Small intestine (tissue), 7 donors: Measurements from ENCODE around the gene VKORC1L1. TPM values are rescaled to one million over a fixed set of nuclear protein-coding genes. Genes with fewer than 3 reads are reported as not detected.
"Not testable (repeated sequence)": the region's sequence is repeated elsewhere in the genome, so short reads cannot be mapped to it uniquely, and the experiment has no call there.

Source experiments
- DNase-seq, 2 donors: peaks; one replicate each; pipeline versions ENCODE4 v3.0.0 to v3.0.0-alpha.2; 2013
- FAIRE-seq: peaks from 2 replicates; lab custom pipeline; 2012; peaks lifted over from hg19 to GRCh38; lab: Jason Lieb, UNC
- H3K27ac ChIP-seq, 3 donors: one replicate each; pipeline ENCODE4 v1.5.1; 2013; ENCODE audit warnings: low read length in 2 of 3, mild to moderate bottlenecking in 2 of 3, control low read depth in 1 of 3, inconsistent platforms in 1 of 3, low read depth in 1 of 3, moderate library complexity in 1 of 3
- H3K27me3 ChIP-seq, 3 donors: one replicate each; pipeline ENCODE4 v1.6.1; 2013; ENCODE audit warnings: low read length in 3 of 3, inconsistent platforms in 1 of 3; ENCODE audit not compliant: control insufficient read depth in 3 of 3, insufficient read depth in 3 of 3
- H3K36me3 ChIP-seq, 3 donors: one replicate each; pipeline ENCODE4 v1.6.1; 2013; ENCODE audit warnings: low read length in 3 of 3, inconsistent platforms in 1 of 3, low read depth in 1 of 3, mild to moderate bottlenecking in 1 of 3, moderate library complexity in 1 of 3; ENCODE audit not compliant: control insufficient read depth in 3 of 3, insufficient read depth in 2 of 3
- H3K4me1 ChIP-seq, 3 donors: one replicate each; pipeline ENCODE4 v1.6.1; 2013; ENCODE audit warnings: low read length in 2 of 3, inconsistent platforms in 1 of 3, low read depth in 1 of 3, mild to moderate bottlenecking in 1 of 3, moderate library complexity in 1 of 3; ENCODE audit not compliant: control insufficient read depth in 3 of 3, insufficient read depth in 2 of 3
- H3K4me3 ChIP-seq, 3 donors: one replicate each; pipeline ENCODE4 v1.5.1; 2013; ENCODE audit warnings: low read length in 3 of 3, control low read depth in 1 of 3, inconsistent platforms in 1 of 3, low read depth in 1 of 3, mild to moderate bottlenecking in 1 of 3, moderate library complexity in 1 of 3
- H3K9me3 ChIP-seq, 2 donors: one replicate each; pipeline ENCODE4 v1.6.1; 2013; ENCODE audit warnings: low read depth in 1 of 2, low read length in 1 of 2; ENCODE audit not compliant: control insufficient read depth in 2 of 2, insufficient read depth in 1 of 2
- WGBS, 3 donors: extraction: QIAGEN DNeasy Blood & Tissue Kit; methylation state at CpG; one replicate each; pipeline ENCODE4 v1.1.7; 2013; 5-methylcytosine and 5-hydroxymethylcytosine counted together
- polyA plus RNA-seq, 4 donors: library from polyadenylated mRNA; stranded (reverse) in 3 of 4; unstranded in 1 of 4; fragments of 200-250 nt in 3 of 4; fragments of 120-200 nt in 1 of 4; gene quantifications; one replicate each; pipeline versions ENCODE4 v1.2.1 to v1.2.3, GENCODE V29; 2013
- donor health status: healthy with polysubstance abuse.
- donor health status: control.
- donor health status: control.
- donor health status: Bipolar disorder and iron deficiency.
- donor health status: healthy.

Gene VKORC1L1
- polyA plus RNA-seq, 4 donors = 6.0 to 25.6 (median 10.2) TPM

DNA sequence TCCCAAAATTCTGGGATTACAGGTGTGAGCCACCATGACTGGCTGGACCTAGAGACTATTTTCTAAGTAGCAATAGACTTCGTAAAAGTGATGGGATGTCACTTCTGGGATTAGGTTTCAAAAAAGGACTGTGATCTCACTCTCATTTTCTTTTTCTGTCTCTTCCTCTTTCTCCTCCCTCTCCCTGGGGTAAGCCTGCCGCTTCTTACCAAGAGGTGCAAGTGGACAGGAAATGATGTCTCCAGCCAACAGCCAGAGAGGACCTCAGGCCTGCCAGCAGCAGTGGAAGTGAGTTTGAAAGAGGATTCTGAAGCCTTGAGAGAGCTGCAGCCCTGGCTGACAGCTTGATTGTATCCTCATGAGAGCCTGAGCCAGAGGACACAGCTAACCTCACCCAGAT lies 1.4 kb upstream of the VKORC1L1 start:
- H3K9me3 ChIP-seq, H3K27ac ChIP-seq, H3K4me1 ChIP-seq, H3K27me3 ChIP-seq, H3K36me3 ChIP-seq, H3K4me3 ChIP-seq, DNase-seq, FAIRE-seq: not testable (repeated sequence)
- WGBS, 3 donors = 37 to 77% (median 61%) methylated on average over 2 of the region's 2 CpGs

DNA sequence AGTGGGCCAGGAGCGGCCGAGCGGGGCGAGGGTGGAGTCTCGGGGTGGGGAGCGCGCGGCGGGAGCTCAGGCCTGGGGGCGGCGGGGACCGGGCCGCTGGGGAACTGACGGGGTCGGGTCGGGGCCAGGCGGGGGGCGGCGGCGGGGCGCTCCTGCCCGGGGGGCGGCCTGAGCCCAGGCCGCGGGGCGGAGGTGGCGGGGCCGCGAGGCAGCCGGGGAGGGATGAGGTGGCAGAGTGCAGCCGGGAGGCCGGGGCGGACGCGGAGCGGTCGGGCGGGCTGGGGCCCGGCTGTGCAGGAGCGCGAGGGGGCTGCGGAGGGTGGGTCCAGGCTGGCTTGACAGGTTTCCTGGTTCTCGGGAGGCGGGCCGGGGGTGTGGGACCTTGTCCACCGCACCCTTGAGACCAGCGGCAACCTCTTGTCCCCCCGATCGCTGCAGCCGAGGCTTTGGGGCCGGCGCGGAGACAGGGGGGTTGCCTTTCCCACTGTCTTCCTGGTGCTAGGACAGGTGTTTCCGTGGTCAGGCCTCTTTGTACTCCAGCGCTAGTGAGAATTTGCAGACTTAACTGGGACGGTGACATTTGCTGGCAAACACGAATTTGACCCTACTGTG lies 814 bp downstream of the VKORC1L1 start:
- WGBS, 3 donors = 1% methylated on average over 19 to 57 of the region's 57 CpGs
- H3K27ac ChIP-seq = peak overlapping the region; percentile 73 to 79 (median 78)
- H3K36me3 ChIP-seq, FAIRE-seq, H3K9me3 ChIP-seq, H3K4me1 ChIP-seq, H3K27me3 ChIP-seq: not testable (repeated sequence)
- H3K4me3 ChIP-seq = peak overlapping the region; percentile 77 to 90 (median 77)
- DNase-seq = peak; percentile 11 to 58

DNA sequence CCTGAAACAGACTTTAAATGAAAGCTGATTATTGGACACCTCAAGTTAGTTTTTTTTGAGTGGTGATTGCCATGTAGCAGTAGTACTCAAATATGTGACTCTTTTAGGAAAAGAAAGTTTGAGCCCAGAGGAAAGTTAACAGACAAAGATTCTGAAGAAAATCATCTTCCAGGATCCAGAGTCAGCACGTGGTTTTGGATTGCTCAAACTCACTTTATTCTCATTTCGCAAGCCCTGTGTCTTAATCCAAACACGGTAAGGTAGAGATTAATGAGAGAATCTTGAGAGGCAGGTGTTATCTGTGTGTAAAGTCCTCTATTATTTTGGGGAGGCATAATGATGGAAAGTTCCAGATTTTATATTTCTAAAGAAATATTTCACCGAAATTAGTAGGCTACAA lies 2.8 kb downstream of the VKORC1L1 start:
- not testable (repeated sequence) for DNase-seq, FAIRE-seq, H3K27me3 ChIP-seq, H3K27ac ChIP-seq, H3K9me3 ChIP-seq, H3K4me1 ChIP-seq, H3K36me3 ChIP-seq, H3K4me3 ChIP-seq
- WGBS, 3 donors = 77 to 89% (median 86%) methylated on average over 4 of the region's 4 CpGs

DNA sequence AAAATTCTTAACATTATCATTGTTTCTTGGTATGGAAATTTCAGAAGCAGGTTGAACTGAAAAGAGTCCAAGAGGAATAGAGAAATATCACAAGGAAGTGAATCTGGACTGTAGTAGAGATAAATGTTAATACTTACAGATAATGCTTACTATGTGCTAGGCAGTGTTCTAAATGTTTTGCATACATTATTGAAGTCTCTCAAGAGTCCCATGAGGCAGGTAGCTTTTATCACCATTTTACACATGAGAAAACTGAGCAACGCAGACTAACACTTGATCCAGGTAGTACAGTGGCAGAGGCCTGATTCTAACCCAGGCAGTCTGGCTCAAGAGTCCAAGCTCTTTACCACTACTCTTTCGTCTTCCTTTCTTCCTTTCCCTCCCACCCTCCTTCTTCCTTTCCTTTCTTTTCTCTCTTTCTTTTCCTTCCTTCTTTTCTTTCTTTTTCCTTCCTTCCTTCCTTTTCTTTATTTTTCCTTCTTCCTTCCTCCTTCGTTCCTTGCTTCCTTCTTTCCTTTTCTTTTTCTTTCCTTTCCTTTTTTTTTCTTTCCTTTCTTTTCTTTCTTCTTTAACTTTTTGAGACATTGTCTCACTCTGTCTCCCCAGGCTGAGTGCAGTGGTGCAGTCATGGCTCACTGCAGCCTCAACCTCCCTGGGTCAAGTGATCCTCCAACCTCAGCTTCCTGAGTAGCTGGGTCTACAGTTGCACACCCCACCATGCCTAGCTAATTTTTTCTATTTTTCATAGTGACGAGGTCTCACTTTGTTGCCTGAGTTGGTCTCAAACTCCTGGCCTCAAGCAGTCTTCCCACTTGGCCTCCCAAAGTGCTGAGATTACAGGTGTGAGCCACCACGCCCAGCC lies 6.6 kb downstream of the VKORC1L1 start:
- H3K9me3 ChIP-seq, H3K36me3 ChIP-seq, H3K27me3 ChIP-seq, H3K4me3 ChIP-seq, H3K4me1 ChIP-seq, DNase-seq, FAIRE-seq, H3K27ac ChIP-seq: not testable (repeated sequence)
- 70 to 85% (median 80%) methylated on average over 4 to 5 of the region's 5 CpGs for WGBS, 3 donors

DNA sequence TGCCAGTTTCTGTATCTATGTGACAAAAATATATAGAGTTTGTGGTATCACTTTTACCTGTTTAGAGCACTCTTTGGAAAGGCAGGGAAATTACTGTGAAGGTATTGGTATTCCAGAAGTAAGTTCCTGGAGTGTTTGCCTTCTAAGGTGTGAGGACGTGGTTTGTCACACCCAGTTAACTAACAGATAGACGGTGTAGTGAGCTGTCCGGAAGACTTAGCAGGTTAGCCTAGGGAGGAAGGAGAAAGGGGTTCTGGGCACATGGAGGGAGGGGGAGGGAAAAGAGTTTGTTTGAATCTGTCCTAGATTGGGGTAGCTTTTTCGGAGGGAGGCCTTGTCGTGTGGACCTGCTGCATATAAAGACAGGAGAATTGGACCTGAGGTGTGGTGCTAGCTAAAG lies 7.4 kb downstream of the VKORC1L1 start:
- H3K27me3 ChIP-seq, H3K27ac ChIP-seq, H3K4me3 ChIP-seq, H3K4me1 ChIP-seq, H3K9me3 ChIP-seq, FAIRE-seq, H3K36me3 ChIP-seq: not testable (repeated sequence)
- WGBS, 3 donors = 84 to 87% (median 85%) methylated on average over 5 of the region's 5 CpGs
- DNase-seq = peak in 1 of 2 donors; percentile 12

- H3K36me3 ChIP-seq, FAIRE-seq: not testable (repeated sequence)
These were observed 12.1 kb downstream of the VKORC1L1 start for GRCh38 chr7:65884983-65885382.

DNA sequence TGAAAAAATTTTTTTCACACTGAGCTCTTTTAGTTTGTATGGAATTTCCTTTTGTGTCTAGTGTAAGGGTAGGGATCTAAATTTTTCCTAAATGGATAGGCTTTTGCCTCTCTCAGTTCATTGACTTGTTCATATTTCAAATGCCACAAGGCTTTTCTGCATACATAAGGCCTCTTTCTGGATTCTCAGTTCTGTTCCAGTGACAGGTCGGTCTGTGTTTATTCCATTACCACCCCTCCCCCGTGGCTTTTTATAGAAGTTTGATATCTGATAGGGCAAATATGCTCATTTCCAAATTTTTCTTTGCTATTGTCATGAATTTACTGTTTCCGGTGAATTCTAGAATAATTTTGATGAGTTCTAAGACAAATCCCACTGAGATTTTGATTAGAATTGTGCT lies 12.7 kb downstream of the VKORC1L1 start:
- not testable (repeated sequence) for H3K27me3 ChIP-seq, H3K36me3 ChIP-seq, H3K27ac ChIP-seq, FAIRE-seq, H3K4me1 ChIP-seq, DNase-seq, H3K9me3 ChIP-seq, H3K4me3 ChIP-seq
- WGBS, 3 donors = 94 to 100% (median 95%) methylated on average over 1 of the region's 3 CpGs

More at GRCh38 chr7:65884983-65885382, 12.1 kb downstream of the VKORC1L1 start:
- H3K27me3 ChIP-seq, H3K27ac ChIP-seq, H3K9me3 ChIP-seq, H3K4me1 ChIP-seq, DNase-seq, H3K4me3 ChIP-seq: not testable (repeated sequence)

DNA sequence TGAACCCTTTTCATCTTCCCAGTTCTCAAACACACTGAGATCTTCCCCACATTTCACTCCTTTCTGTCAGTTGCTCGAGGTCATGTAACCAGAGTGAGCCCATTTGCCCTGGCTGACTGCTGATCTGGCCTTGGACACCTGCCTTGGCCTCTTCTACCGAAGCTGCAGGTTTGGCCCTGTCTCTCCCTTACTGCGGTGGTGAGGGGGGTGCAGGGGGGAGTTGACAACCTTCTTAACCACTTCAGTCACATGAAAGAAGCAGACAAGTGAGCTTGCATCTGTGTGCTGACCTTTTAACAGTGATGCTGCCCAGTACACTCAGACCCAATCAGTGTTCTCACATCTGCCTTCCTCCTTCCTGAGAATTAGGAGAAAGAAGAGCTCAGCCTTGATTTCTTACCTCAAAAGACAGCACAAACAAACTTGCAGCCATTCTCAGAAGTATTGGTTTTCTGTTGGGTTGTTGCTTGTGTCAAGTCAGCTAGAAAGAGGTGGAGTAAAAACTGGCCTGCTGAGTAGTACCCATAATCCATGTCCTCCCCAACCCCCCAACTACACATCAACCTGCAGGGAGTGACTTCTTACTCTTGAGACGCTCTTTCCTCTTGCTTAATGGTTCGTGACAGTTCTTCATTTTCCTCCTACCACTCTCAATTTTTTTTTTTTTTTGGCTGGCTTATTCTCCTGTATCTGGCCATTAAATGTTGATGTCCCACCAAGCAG lies 15.7 kb downstream of the VKORC1L1 start:
- H3K36me3 ChIP-seq, DNase-seq, FAIRE-seq, H3K9me3 ChIP-seq, H3K4me1 ChIP-seq, H3K27ac ChIP-seq, H3K27me3 ChIP-seq, H3K4me3 ChIP-seq: not testable (repeated sequence)
- WGBS, 3 donors = 87 to 97% (median 87%) methylated on average over 4 to 5 of the region's 5 CpGs
